SK-N-SH (cell line): ENCODE measurements around the gene SUMF1. TPM values are rescaled to one million over a fixed set of nuclear protein-coding genes. Genes with fewer than 3 reads are reported as not detected.

Experiments
- CTCF ChIA-PET: fragments of 300-600, 350-600 bp; formaldehyde crosslinking; extraction: SDS; loops from one replicate; lab custom pipeline; 2021; lab: Yijun Ruan, JAX
- POLR2A ChIA-PET: fragments of 350-600 bp; sonication (Branson Sonifier 250); formaldehyde crosslinking; extraction: SDS; loops from one replicate; lab custom pipeline; 2020; ENCODE audit warnings: antibody characterized with exemption, inconsistent platforms; lab: Yijun Ruan, JAX
- DNase-seq: peaks from one replicate; pipeline ENCODE4 v3.0.0; 2012
- H2AFZ ChIP-seq: fragments of 200-600 bp; sonication (generic); 2 replicates; pipeline ENCODE4 v1.8.1; 2016; ENCODE audit warnings: antibody characterized with exemption, mild to moderate bottlenecking, low read depth
- H3F3A ChIP-seq: fragments of 200-600 bp; sonication (generic); replicated peaks from 2 replicates; pipeline ENCODE3; 2016; ENCODE audit warnings: antibody characterized with exemption, mild to moderate bottlenecking; ENCODE audit not compliant: insufficient read depth
- H3K27ac ChIP-seq, 2 experiments: fragments of 200-500 bp in 1 of 2; fragments of 200-600 bp in 1 of 2; sonication (Bioruptor generic) in 1 of 2; sonication (generic), shearing (Covaris generic) in 1 of 2; 2 replicates each; pipeline versions ENCODE4 v1.5.1 to v1.6.1; 2014 to 2016; ENCODE audit warnings: low read depth in 2 of 2, inconsistent platforms in 1 of 2, low read length in 1 of 2, mild to moderate bottlenecking in 1 of 2, mixed read lengths in 1 of 2
- H3K27me3 ChIP-seq: fragments of 200-600 bp; sonication (generic), shearing (Covaris generic); 2 replicates; pipeline ENCODE4 v1.6.1; 2016; ENCODE audit warnings: mixed run types; ENCODE audit not compliant: insufficient read depth
- H3K36me3 ChIP-seq, 2 experiments: fragments of 200-500 bp in 1 of 2; fragments of 200-600 bp in 1 of 2; sonication (Bioruptor generic) in 1 of 2; sonication (generic) in 1 of 2; replicated peaks in 1 of 2; 2 replicates each; pipeline versions ENCODE3 to v1.5.1; 2014 to 2016; ENCODE audit warnings: low read length in 1 of 2, mild to moderate bottlenecking in 1 of 2; ENCODE audit not compliant: insufficient read depth in 2 of 2, control insufficient read depth in 1 of 2
- H3K4me1 ChIP-seq, 2 experiments: fragments of 200-500 bp in 1 of 2; fragments of 200-600 bp in 1 of 2; sonication (Bioruptor generic) in 1 of 2; sonication (generic), shearing (Covaris generic) in 1 of 2; 2 replicates each; pipeline versions ENCODE4 v1.5.1 to v1.6.1; 2014 to 2016; ENCODE audit warnings: low read depth in 1 of 2, low read length in 1 of 2, mixed run types in 1 of 2; ENCODE audit not compliant: insufficient read depth in 2 of 2, control insufficient read depth in 1 of 2
- H3K4me2 ChIP-seq: fragments of 200-600 bp; sonication (generic), shearing (Covaris generic); 2 replicates; pipeline ENCODE4 v1.6.1; 2017; ENCODE audit warnings: mixed run types
- H3K4me3 ChIP-seq, 2 experiments: fragments of 200-500 bp in 1 of 2; fragments of 200-600 bp in 1 of 2; sonication (Bioruptor generic) in 1 of 2; sonication (generic), shearing (Covaris generic) in 1 of 2; 2 replicates each; pipeline versions ENCODE4 v1.5.1 to v1.8.1; 2014 to 2016; ENCODE audit warnings: low read depth in 2 of 2, inconsistent platforms in 1 of 2, low read length in 1 of 2, mild to moderate bottlenecking in 1 of 2, mixed read lengths in 1 of 2, moderate library complexity in 1 of 2
- H3K79me2 ChIP-seq: fragments of 200-600 bp; sonication (generic); 2 replicates; pipeline ENCODE4 v1.8.1; 2017; ENCODE audit warnings: mild to moderate bottlenecking; ENCODE audit not compliant: insufficient read depth
- H3K9ac ChIP-seq: fragments of 200-600 bp; sonication (generic); 2 replicates; pipeline ENCODE4 v1.6.1; 2017; ENCODE audit warnings: mixed run types
- H3K9me2 ChIP-seq: fragments of 200-600 bp; sonication (generic); 2 replicates; pipeline ENCODE4 v1.6.1; 2017; ENCODE audit warnings: mixed run types
- H3K9me3 ChIP-seq: fragments of 200-600 bp; sonication (generic); 2 replicates; pipeline ENCODE4 v1.6.1; 2017; ENCODE audit warnings: mixed run types, mild to moderate bottlenecking, moderate library complexity
- H4K20me1 ChIP-seq: fragments of 200-600 bp; sonication (generic); 2 replicates; pipeline ENCODE4 v1.6.1; 2017; ENCODE audit warnings: mild to moderate bottlenecking, mixed run types; ENCODE audit not compliant: insufficient read depth
- CHD2 ChIP-seq: fragments of 150-350 bp; IDR thresholded peaks from 2 replicates; pipeline ENCODE4 v1.6.1; 2018; ENCODE audit warnings: low read length; ENCODE audit not compliant: partially characterized antibody
- ELF1 ChIP-seq: IDR thresholded peaks from 2 replicates; pipeline ENCODE4 v1.4.0; 2012
- EZH2phosphoT487 ChIP-seq: fragments of 200-600 bp; sonication (generic); IDR thresholded peaks from 2 replicates; pipeline ENCODE4 v1.6.1; 2017; ENCODE audit warnings: low read depth, mixed run types, mild to moderate bottlenecking, antibody characterized with exemption, moderate library complexity, borderline replicate concordance
- IRF3 ChIP-seq: fragments of 150-350 bp; IDR thresholded peaks from 2 replicates; pipeline ENCODE4 v1.6.1; 2016; ENCODE audit warnings: mild to moderate bottlenecking, low read depth, low read length
- MAX ChIP-seq: IDR thresholded peaks from 2 replicates; pipeline ENCODE4 v1.4.0; 2012; ENCODE audit warnings: low read depth
- MXI1 ChIP-seq: IDR thresholded peaks from 2 replicates; pipeline ENCODE4 v1.6.1; 2012; ENCODE audit warnings: mild to moderate bottlenecking, low read depth, low read length, improper control_type of control experiment
- NFIC ChIP-seq: IDR thresholded peaks from 2 replicates; pipeline ENCODE4 v1.4.0; 2012; ENCODE audit warnings: borderline replicate concordance
- RAD21 ChIP-seq: IDR thresholded peaks from 2 replicates; pipeline ENCODE4 v1.6.1; 2012; ENCODE audit warnings: mild to moderate bottlenecking, low read length
- REST ChIP-seq: IDR thresholded peaks from 2 replicates; pipeline ENCODE4 v1.6.1; 2012; ENCODE audit warnings: mild to moderate bottlenecking, low read depth, low read length, moderate library complexity
- RFX5 ChIP-seq: IDR thresholded peaks from 2 replicates; pipeline ENCODE4 v1.6.1; 2012; ENCODE audit warnings: mild to moderate bottlenecking, improper control_type of control experiment, low read length
- SIN3A ChIP-seq: IDR thresholded peaks from 2 replicates; pipeline ENCODE4 v1.6.1; 2012; ENCODE audit warnings: low read depth, mild to moderate bottlenecking, low read length, moderate library complexity, borderline replicate concordance
- SMC3 ChIP-seq: IDR thresholded peaks from 2 replicates; pipeline ENCODE4 v1.6.1; 2012; ENCODE audit warnings: low read depth, low read length, improper control_type of control experiment
- USF2 ChIP-seq: fragments of 150-350 bp; IDR thresholded peaks from 2 replicates; pipeline ENCODE4 v1.6.1; 2017; ENCODE audit warnings: antibody characterized with exemption, low read length, low read depth, borderline replicate concordance
- YY1 ChIP-seq: IDR thresholded peaks from 2 replicates; pipeline ENCODE4 v1.4.0; 2012; ENCODE audit warnings: low read depth, mild to moderate bottlenecking
- WGBS: methylation state at CpG from one replicate; pipeline ENCODE4 v1.1.6; 2017; ENCODE audit warnings: low lambda C conversion rate; 5-methylcytosine and 5-hydroxymethylcytosine counted together
- polyA plus RNA-seq, 3 experiments: library from polyadenylated mRNA; depleted of rRNA; stranded (reverse); fragments of >200 nt; gene quantifications; 2 replicates each; pipeline ENCODE4 v1.2.3, GENCODE V29; 2012

The SUMF1 gene
- polyA plus RNA-seq, 1 of the 3 experiments (the other 2 are of a cell fraction): 56.9 TPM

GRCh38 chr3:4396542-4396941, 70.5 kb downstream of the SUMF1 start:
- WGBS: 82% methylated on average over 1 of the region's 1 CpG
- ChIA-PET CTCF (interaction anchor here (1.3 kb wide), 1 partner anchor 117 kb away, joined by 3 read pairs; no protein-coding TSS in a partner anchor), POLR2A (no interaction called here)

GRCh38 chr3:4396006-4396405, 71.1 kb downstream of the SUMF1 start:
- ChIA-PET POLR2A (no interaction called here), CTCF (interaction anchor here (1.3 kb wide), 1 partner anchor 117 kb away, joined by 3 read pairs; no protein-coding TSS in a partner anchor)
- Histone ChIP-seq H3K4me2 (no peak overlapping the region), H3K36me3 (no peaks in the 10 kb centered on the region), H3K27ac (no peak overlapping the region), H3F3A (no peaks in the 10 kb centered on the region), H4K20me1 (no peaks in the 10 kb centered on the region), H3K9me2 (no peaks in the 10 kb centered on the region), H3K4me1 (peaks cover 2 to 5% of the 10 kb centered on the region in 2 experiments; a peak in 2 of 4 replicates), H3K9ac (no peak overlapping the region), H2AFZ (no peak overlapping the region), H3K9me3 (no peaks in the 10 kb centered on the region), H3K4me3 (no peak overlapping the region), H3K79me2 (no peaks in the 10 kb centered on the region), H3K27me3 (no peaks in the 10 kb centered on the region)
- DNase-seq: no peak
- 92% methylated on average over 5 of the region's 5 CpGs for WGBS
- TF ChIP-seq YY1 (no peak), IRF3 (no peak), NFIC (no peak), REST (no peak), RFX5 (no peak), MAX (no peak), CHD2 (no peak), MXI1 (no peak), SMC3 (no peak), SIN3A (no peak), USF2 (no peak), RAD21 (no peak)

More at GRCh38 chr3:4396542-4396941, 70.5 kb downstream of the SUMF1 start:
- H3K27me3 ChIP-seq: no peaks in the 10 kb centered on the region
- H3K27ac ChIP-seq: no peak overlapping the region
- no peak overlapping the region for H3K9ac ChIP-seq
- H3K79me2 ChIP-seq: no peaks in the 10 kb centered on the region
- H3K36me3 ChIP-seq: no peaks in the 10 kb centered on the region
- no peaks in the 10 kb centered on the region for H4K20me1 ChIP-seq
- no peak for DNase-seq
- no peak overlapping the region for H3K4me2 ChIP-seq
- no peak overlapping the region for H2AFZ ChIP-seq
- H3K4me1 ChIP-seq: peaks cover 2 to 5% of the 10 kb centered on the region in 2 experiments; a peak in 2 of 4 replicates
- no peaks in the 10 kb centered on the region for H3K9me2 ChIP-seq
- no peak overlapping the region for H3K4me3 ChIP-seq
- no peak for TF ChIP-seq EZH2phosphoT487
- no peak for TF ChIP-seq ELF1
- H3K9me3 ChIP-seq: no peaks in the 10 kb centered on the region
- no peaks in the 10 kb centered on the region for H3F3A ChIP-seq
